Measurements from ENCODE around the gene PCTP.

- TF ChIP-seq, protein P1, sequence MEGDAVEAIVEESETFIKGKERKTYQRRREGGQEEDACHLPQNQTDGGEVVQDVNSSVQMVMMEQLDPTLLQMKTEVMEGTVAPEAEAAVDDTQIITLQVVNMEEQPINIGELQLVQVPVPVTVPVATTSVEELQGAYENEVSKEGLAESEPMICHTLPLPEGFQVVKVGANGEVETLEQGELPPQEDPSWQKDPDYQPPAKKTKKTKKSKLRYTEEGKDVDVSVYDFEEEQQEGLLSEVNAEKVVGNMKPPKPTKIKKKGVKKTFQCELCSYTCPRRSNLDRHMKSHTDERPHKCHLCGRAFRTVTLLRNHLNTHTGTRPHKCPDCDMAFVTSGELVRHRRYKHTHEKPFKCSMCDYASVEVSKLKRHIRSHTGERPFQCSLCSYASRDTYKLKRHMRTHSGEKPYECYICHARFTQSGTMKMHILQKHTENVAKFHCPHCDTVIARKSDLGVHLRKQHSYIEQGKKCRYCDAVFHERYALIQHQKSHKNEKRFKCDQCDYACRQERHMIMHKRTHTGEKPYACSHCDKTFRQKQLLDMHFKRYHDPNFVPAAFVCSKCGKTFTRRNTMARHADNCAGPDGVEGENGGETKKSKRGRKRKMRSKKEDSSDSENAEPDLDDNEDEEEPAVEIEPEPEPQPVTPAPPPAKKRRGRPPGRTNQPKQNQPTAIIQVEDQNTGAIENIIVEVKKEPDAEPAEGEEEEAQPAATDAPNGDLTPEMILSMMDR (IDR thresholded peaks at IDR 0.05; ENCODE audit: poor library complexity), result no peak
- TF ChIP-seq EZH2phosphoT487 (IDR thresholded peaks at IDR 0.05; ENCODE audit: low read depth, severe bottlenecking, unreplicated experiment), result no peak
- no peak for TF ChIP-seq EZH2 (IDR thresholded peaks at IDR 0.05; ENCODE audit: borderline replicate concordance)
Observed at GRCh38 chr17:55727275-55727674, 23.6 kb upstream of the PCTP start.
